Measurements from ENCODE around the gene PRKCH.
A peak's percentile ranks its signal among the peaks of the same experiment; 100 is the strongest.
"Not testable (repeated sequence)": the region's sequence is repeated elsewhere in the genome, so short reads cannot be mapped to it uniquely, and the experiment has no call there.

Gene PRKCH

DNA sequence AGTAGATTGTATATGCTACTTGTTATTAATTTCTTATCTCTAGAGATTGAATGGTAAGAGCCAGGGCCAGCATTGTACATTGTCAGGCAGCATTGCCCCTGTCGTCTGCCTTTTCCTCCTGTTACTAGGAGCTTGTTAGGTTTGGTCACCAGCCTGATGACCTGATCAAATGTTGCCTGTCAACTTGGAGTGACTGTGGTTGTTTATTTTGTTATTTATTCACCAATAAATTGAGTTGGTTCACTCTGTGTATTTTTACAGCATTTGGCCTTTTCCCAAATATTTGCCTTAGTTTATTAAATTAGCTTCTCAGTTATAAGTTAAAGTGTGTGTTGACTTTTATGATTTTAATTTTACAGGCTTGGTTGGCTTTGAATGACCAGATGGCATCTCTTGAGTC is 88.4 kb downstream of the PRKCH start:
- no peak for DNase-seq
- no peak for TF ChIP-seq POLR2A (IDR thresholded peaks at IDR 0.05; ENCODE audit: low read length)
- TF ChIP-seq GATA1 (IDR thresholded peaks at IDR 0.05; ENCODE audit: low read depth, low read length) = no peak

DNA sequence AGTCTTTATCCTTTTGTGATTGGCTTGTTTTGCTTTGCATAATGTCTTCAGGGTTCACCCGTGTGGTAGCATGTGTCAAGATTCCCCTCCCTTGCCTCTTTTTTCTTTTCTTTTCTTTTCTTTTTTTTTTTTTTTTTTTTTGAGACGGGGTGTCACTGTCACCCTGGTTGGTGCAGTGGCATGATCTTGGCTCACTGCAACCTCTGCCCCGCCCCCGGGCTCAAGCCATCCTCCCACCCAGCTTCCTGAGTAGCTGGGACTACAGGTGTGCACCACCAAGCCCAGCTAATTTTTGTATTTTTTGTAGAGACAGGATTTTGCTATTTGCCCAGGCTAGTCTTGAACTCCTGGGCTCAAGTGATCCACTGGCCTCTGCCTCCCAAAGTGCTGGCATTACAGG is 94.6 kb downstream of the PRKCH start:
- not testable (repeated sequence) for DNase-seq

DNA sequence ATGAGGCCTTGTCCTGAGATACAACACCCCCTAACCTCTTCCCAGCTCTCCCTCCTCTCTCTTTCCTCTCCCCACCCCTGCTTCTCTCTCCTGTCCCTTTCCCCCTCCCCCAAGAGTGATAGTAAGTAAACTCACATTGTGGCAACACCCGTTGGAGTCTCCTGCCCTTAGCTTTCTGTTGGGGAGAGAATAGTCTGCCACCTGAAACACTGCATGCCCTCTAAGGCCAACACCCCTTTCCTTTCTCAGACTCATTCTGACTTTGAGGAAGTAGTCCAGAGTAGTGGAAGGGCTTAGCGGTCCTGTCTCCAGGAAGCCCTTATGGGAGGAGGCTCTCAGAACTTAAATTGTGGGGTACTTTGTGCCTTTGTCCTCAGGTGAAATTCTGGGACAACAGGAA is 95.2 kb downstream of the PRKCH start:
- no peak for DNase-seq
- TF ChIP-seq POLR2A (IDR thresholded peaks at IDR 0.05; ENCODE audit: low read length) (no peak), GATA1 (IDR thresholded peaks at IDR 0.05; ENCODE audit: low read depth, low read length) (no peak)

DNA sequence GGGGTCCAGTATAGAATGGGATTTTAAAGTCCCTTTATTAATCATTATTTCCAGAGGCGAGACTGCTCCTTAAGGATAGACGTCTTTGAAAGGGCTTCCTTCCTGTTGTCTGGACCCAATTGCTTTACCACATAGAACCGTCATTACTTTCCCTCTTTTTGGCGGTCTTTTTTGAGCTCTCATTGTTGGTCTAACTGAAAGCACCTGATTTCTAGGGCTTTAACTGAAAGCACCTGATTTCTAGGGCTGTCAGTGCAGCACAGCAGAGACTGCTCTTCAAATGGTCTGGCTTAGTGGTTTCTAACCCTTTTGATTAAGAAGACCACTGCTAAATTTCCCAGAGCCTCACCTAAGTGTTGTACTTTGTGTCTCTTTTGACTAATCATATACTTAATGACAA is 95.8 kb downstream of the PRKCH start:
- DNase-seq = no peak
- TF ChIP-seq POLR2A (IDR thresholded peaks at IDR 0.05; ENCODE audit: low read length) = no peak
- no peak for TF ChIP-seq GATA1 (IDR thresholded peaks at IDR 0.05; ENCODE audit: low read depth, low read length)

DNA sequence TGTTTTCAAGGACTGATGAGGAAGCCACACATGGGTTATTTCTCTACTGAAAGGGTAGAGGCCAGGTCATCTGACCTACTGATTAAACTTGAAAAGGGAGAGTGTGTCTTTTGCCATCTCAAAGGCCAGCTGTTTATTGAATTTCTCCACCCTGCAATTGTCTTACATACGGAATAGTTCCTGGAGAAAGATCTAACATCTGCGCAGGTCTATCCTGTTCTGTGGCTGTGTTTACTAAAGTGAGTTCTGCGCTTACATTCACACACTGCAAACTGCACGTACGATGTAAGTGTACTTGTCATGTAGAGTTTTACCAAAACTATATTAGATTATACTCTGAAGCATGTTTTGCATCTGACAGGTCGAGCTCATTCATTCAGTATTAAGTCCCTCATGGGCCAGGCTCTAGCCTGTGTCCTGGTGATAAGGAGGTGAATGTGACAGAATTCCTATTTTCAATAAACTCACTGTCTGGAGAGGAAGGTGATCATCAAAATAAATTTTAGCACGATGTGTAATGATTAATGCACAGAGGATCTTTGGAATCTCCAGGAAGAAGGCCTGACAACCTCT is 96.6 kb downstream of the PRKCH start:
- no peak for DNase-seq
- TF ChIP-seq GATA1 (IDR thresholded peaks at IDR 0.05; ENCODE audit: low read depth, low read length) = no peak
- TF ChIP-seq POLR2A (IDR thresholded peaks at IDR 0.05; ENCODE audit: low read length) = no peak

DNA sequence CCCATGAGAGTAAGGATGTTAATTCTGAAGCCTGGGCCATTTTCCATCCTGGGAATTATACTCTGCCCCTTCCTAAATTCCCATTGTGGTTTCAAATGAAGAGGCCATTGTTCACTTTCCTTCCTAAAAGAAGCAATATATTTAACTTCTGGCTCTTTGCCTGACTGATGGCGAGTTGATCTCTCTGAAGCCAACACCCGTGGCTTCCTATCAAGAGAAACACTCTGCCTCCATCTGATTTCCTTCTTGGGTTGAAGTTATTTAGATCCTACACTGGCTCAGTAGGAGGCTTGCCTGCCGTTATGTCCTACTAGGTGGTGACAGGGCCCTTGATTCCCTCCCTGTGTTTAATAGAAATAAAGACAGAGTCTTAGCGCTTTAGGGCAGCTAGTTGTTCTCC is 97.4 kb downstream of the PRKCH start:
- no peak for TF ChIP-seq POLR2A (IDR thresholded peaks at IDR 0.05; ENCODE audit: low read length)
- no peak for TF ChIP-seq GATA1 (IDR thresholded peaks at IDR 0.05; ENCODE audit: low read depth, low read length)
- peak; percentile 3 to 23 for DNase-seq

DNA sequence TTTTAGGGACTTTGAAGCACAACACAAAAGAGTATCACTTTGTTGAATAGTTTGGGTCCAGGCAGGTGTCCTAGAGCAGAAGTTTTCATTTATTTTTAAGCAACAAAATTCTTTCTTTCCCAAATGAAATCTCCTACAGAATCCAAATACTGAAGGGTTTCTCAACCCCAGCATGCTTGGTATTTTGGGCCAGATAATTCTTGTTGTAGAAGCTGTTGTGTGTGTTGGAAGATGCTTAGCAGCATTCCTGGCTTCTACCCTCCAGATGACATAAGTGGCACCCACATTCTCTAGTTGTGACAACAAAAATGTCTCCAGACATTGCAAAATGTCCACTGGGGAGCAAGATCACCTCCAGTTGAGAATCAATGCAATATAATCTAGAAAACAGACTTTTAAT is 97.8 kb downstream of the PRKCH start:
- no peak for TF ChIP-seq GATA1 (IDR thresholded peaks at IDR 0.05; ENCODE audit: low read depth, low read length)
- no peak for TF ChIP-seq POLR2A (IDR thresholded peaks at IDR 0.05; ENCODE audit: low read length)
- DNase-seq = no peak

DNA sequence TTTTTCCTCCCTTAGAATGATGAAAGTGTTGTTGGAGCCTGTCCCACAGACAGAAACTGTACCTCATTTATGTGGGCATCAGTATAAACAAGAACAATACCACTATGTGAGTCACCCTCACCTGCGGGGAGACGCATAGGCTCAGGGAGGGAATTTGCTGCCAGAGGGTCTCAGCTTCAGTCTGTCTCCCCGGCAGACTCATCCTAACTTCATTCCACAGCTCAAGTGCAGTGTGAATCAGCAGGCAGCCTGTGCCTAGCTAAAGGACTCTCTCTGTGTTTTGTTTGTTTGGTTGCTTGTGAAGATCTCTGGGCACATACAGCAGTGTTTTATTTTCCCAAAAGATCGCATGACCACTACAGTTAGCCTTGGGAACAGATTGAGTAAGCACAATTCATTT is 98.9 kb downstream of the PRKCH start:
- TF ChIP-seq GATA1 (IDR thresholded peaks at IDR 0.05; ENCODE audit: low read depth, low read length) (no peak), POLR2A (IDR thresholded peaks at IDR 0.05; ENCODE audit: low read length) (no peak)
- DNase-seq = no peak

DNA sequence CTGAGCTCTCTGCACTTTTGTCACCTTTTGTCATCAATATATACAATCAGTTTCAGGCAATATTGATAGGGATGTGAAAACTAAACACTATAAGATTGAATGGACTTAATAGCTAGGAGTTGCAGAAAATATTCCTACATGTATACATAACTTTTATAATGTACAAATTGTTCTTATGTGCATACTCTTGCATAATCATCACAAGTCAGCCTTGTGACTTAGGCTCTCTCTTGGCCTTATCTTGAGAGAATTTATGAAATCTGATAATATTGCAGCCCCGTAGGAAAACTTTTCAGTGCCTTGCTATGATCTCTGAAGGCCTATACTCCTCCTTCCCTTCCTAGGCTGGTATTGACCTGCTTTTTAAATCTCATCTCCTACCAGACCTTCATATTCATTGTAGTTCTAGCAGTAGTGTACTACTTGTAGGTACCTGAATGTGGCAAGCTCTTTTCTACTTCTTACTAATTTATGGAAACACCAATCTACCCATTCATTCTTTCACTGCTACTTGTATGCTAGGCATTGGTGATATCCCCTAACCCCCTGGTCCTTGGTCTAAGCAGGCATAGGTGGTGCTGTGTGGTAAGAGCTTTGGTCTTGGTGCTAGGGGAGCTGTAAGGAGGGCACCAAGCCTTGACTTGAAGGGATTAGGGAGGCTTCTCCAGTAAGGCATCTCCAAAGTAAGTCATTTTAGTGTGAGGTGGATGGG is 100.0 kb downstream of the PRKCH start:
- TF ChIP-seq POLR2A (IDR thresholded peaks at IDR 0.05; ENCODE audit: low read length) (no peak), GATA1 (IDR thresholded peaks at IDR 0.05; ENCODE audit: low read depth, low read length) (no peak)
- no peak for DNase-seq

DNA sequence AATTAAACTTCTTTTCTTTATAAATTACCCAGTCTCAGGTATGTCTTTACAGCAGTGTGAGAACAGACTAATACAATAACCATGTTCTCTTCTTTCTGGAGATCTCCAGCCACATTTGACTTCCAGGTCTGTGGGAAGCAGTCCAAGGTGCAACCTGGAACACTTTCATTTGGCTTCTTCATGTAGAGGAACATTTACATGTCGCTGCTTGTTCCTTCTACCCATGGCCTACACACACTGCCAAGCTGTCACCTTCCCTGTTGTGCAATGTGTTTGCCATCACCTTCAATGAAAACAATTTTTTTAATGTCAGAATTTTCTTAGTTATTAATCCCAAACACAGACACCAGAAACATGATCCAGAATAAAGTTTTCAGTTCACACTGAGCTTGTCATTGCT is 104.7 kb downstream of the PRKCH start:
- no peak for TF ChIP-seq GATA1 (IDR thresholded peaks at IDR 0.05; ENCODE audit: low read depth, low read length)
- no peak for TF ChIP-seq POLR2A (IDR thresholded peaks at IDR 0.05; ENCODE audit: low read length)
- DNase-seq = no peak

DNA sequence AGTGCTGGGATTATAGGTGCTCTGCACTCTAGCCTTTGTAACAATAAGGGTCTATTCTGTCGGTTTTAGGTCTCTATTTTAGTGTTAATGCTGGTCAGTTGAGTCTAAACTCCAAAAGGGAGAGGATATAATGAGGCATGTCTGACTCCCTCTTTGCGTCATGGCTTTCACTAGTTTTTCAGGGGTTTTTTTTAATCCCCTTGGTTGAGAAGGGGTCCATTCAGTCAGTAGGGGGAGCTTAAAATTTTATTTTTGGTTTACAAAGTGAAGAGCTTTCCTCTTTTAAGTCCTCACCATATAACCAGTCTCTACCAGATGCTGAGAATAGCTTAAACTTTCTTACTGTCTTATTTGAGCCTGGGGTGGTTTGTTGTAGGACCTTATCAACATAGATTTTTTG is 106.9 kb downstream of the PRKCH start:
- no peak for DNase-seq
- TF ChIP-seq POLR2A (IDR thresholded peaks at IDR 0.05; ENCODE audit: low read length) (no peak), GATA1 (IDR thresholded peaks at IDR 0.05; ENCODE audit: low read depth, low read length) (no peak)

DNA sequence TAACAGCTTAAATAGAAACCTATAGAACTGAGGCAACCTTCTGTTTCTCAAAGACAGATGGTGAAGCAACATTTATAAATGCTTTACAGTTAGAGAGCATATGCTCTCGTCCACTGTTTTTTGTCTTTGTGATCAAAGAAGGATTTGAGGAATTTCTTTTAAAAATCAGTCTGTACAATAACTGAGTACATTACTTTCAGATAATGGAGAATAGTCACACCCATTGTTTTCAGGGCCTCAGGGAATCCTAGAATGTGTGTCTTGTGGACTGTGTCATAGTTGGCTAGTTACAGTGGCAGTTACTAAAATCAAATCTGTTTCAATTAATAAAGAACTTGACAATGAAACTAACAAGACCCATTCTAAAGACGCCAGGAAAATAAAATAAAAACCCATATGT is 107.9 kb downstream of the PRKCH start:
- no peak for TF ChIP-seq GATA1 (IDR thresholded peaks at IDR 0.05; ENCODE audit: low read depth, low read length)
- no peak for TF ChIP-seq POLR2A (IDR thresholded peaks at IDR 0.05; ENCODE audit: low read length)
- DNase-seq = no peak

DNA sequence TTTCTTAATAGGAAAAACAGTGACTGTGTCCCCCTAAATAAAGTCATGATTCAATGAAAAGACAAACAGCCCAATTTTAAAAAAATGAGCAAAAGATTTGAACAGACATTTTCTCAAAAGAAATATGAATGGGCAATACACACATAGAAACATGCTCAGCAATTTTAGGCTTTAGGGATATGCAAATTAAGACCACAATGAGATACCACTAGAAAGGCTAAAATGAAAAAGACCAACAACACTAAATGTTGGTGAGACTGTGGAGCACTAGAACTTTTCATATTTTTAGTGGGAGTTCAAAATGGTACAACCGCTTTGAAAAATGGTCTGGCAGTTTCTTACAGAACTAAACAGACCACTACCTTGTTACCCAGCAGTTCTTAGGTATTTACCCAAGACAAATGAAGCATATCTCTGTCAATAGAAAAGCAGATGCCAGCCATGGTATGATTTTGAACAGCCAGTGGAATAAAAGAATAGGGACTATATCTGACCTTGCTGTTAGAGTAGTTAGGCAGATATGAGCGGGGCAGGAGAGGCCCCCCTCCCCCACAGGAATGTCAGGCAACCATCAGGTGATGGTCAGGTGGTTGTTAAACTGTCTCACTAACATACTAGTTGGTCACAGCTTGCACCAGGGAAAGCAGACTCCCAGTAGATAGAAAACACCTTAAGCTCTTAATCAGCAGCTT is 108.8 kb downstream of the PRKCH start:
- TF ChIP-seq GATA1 (IDR thresholded peaks at IDR 0.05; ENCODE audit: low read depth, low read length) (no peak), POLR2A (IDR thresholded peaks at IDR 0.05; ENCODE audit: low read length) (no peak)
- DNase-seq = no peak

DNA sequence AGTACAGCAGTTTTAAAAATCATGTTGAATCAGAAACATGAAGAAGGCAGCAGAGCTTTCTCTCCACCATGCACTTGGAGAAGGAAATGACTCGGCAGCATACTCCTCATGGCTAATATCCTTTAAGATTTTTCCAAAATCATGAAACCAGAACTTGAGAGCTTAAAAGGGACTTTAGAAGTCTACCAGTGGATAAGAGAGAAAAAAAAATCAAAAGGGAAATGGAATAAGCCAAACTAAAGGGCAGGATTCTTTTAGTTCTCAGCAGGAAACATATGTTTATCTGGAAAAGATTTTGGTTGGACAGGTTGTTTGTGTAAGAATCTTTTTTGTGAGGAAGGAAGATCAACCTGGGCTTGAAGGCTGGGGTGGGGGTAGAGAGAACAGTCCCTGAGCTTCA is 111.8 kb downstream of the PRKCH start:
- no peak for DNase-seq
- TF ChIP-seq POLR2A (IDR thresholded peaks at IDR 0.05; ENCODE audit: low read length) = no peak
- TF ChIP-seq GATA1 (IDR thresholded peaks at IDR 0.05; ENCODE audit: low read depth, low read length) = no peak

DNA sequence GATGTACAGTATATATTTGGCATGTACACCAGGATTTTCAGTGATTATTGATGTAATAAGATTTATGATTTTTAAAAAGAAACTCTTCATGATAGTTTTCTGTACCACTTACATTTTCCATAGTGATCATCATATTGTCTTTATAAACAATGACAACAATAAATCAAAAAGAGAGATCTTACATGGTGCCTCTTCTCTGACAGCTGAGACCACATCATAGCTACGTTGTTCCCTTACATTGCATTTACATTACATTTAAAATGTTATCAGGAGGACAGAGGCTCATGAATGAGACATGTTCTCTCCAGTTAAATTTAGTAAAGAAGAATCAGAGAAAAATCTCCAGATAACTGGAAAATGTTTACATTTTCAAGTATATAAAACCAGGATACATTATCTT is 112.4 kb downstream of the PRKCH start:
- no peak for TF ChIP-seq GATA1 (IDR thresholded peaks at IDR 0.05; ENCODE audit: low read depth, low read length)
- TF ChIP-seq POLR2A (IDR thresholded peaks at IDR 0.05; ENCODE audit: low read length) = no peak
- DNase-seq = no peak
